Loucy (cell line): Measurements from ENCODE around the gene BFAR.

Source experiments
- EZH2phosphoT487 ChIP-seq: fragments of 200-600 bp; IDR thresholded peaks from 2 replicates; pipeline ENCODE4 v1.6.1; 2018; ENCODE audit warnings: antibody characterized with exemption, mild to moderate bottlenecking, moderate library complexity, borderline replicate concordance
- TF ChIP-seq, protein P1 (sequence below): fragments of 200-600 bp; sonication (generic); conservative IDR thresholded peaks from 2 replicates; pipeline ENCODE4 v1.5.1; 2014; ENCODE audit warnings: mild to moderate bottlenecking, antibody characterized with exemption, low read length

DNA sequence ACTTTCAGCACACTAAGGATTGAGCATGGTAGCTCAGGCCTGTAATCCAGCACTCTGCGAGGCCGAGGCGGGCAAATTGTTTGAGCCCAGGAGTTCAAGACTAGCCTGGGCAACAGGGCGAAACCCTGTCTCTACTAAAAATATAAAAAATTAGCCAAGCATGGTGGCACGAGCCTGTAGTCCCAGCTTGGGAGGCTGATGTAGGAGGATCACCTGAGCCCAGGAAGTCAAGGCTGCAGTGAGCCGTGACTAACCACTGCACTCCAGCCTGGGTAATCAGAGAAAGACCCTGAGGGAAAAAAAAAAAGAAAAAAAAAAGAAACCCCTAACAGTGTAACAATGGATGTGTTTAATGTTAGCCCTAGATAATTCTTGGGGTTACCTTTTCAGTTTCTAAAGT is 26.6 kb upstream of the BFAR start:
- TF ChIP-seq, protein P1, sequence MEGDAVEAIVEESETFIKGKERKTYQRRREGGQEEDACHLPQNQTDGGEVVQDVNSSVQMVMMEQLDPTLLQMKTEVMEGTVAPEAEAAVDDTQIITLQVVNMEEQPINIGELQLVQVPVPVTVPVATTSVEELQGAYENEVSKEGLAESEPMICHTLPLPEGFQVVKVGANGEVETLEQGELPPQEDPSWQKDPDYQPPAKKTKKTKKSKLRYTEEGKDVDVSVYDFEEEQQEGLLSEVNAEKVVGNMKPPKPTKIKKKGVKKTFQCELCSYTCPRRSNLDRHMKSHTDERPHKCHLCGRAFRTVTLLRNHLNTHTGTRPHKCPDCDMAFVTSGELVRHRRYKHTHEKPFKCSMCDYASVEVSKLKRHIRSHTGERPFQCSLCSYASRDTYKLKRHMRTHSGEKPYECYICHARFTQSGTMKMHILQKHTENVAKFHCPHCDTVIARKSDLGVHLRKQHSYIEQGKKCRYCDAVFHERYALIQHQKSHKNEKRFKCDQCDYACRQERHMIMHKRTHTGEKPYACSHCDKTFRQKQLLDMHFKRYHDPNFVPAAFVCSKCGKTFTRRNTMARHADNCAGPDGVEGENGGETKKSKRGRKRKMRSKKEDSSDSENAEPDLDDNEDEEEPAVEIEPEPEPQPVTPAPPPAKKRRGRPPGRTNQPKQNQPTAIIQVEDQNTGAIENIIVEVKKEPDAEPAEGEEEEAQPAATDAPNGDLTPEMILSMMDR: no peak
- no peak for TF ChIP-seq EZH2phosphoT487
